H1 (cell line): ENCODE data around the gene SLC16A5. TPM values are rescaled to one million over a fixed set of nuclear protein-coding genes. Genes with fewer than 3 reads are reported as not detected.

Experiments used
- CTCF ChIA-PET: fragments of 300-600 bp; sonication (Branson Sonifier 250); formaldehyde crosslinking; loops from one replicate; lab custom pipeline; 2021; ENCODE audit not compliant: partially characterized antibody; lab: Charles Lee
- POLR2A ChIA-PET: fragments of 300-600 bp; sonication (Branson Sonifier 250); formaldehyde crosslinking; loops from one replicate; lab custom pipeline; 2021; ENCODE audit warnings: inconsistent platforms; ENCODE audit not compliant: partially characterized antibody; lab: Charles Lee
- DNase-seq, 2 experiments: peaks; one replicate each; pipeline versions ENCODE4 v3.0.0 to v3.0.0-alpha.2; 2010 to 2022; ENCODE audit warnings: low spot score in 2 of 2, low read depth in 1 of 2, mixed read lengths in 1 of 2
- FAIRE-seq: peaks from 2 replicates; lab custom pipeline; 2011; peaks lifted over from hg19 to GRCh38; lab: Jason Lieb, UNC
- H2AFZ ChIP-seq: 2 replicates; pipeline ENCODE4 v1.8.1; 2012; ENCODE audit warnings: low read length, inconsistent platforms
- H2AK5ac ChIP-seq: 2 replicates; pipeline ENCODE4 v1.6.1; 2013; ENCODE audit warnings: low read depth, low read length
- H2BK120ac ChIP-seq: replicated peaks from 2 replicates; pipeline ENCODE3; 2013; ENCODE audit warnings: low read depth, low read length, inconsistent platforms
- H2BK12ac ChIP-seq: 2 replicates; pipeline ENCODE4 v1.6.1; 2013; ENCODE audit warnings: low read depth, low read length
- H2BK15ac ChIP-seq: 2 replicates; pipeline ENCODE4 v1.6.1; 2013; ENCODE audit warnings: low read length
- H2BK20ac ChIP-seq: 2 replicates; pipeline ENCODE4 v1.6.1; 2013; ENCODE audit warnings: low read length
- H2BK5ac ChIP-seq: 2 replicates; pipeline ENCODE4 v1.6.1; 2013; ENCODE audit warnings: low read depth, low read length
- H3K14ac ChIP-seq: 2 replicates; pipeline ENCODE4 v1.6.1; 2013; ENCODE audit warnings: inconsistent platforms; ENCODE audit not compliant: insufficient read length
- H3K18ac ChIP-seq: 2 replicates; pipeline ENCODE4 v1.6.1; 2013; ENCODE audit warnings: low read length; ENCODE audit errors: extremely low read depth
- H3K23ac ChIP-seq: 2 replicates; pipeline ENCODE4 v1.6.1; 2013; ENCODE audit warnings: inconsistent platforms; ENCODE audit not compliant: insufficient read length
- H3K23me2 ChIP-seq: 2 replicates; pipeline ENCODE4 v1.6.1; 2013; ENCODE audit warnings: low read depth, low read length
- H3K27ac ChIP-seq: 2 replicates; pipeline ENCODE4 v1.6.1; 2011; ENCODE audit warnings: low read depth, low read length, inconsistent platforms
- H3K27me3 ChIP-seq, 4 experiments: replicated peaks in 1 of 4; 1 replicate in 1 of 4; 2 replicates in 3 of 4; pipeline versions ENCODE4 v1.6.1 to v1.8.1; 2011 to 2013; ENCODE audit warnings: low read length in 3 of 4, mild to moderate bottlenecking in 3 of 4, inconsistent platforms in 2 of 4, mixed read lengths in 2 of 4, moderate library complexity in 1 of 4; ENCODE audit not compliant: control insufficient read depth in 3 of 4, insufficient read depth in 3 of 4; ENCODE audit errors: extremely low read depth in 1 of 4
- H3K36me3 ChIP-seq, 4 experiments: 2 replicates each; pipeline versions ENCODE4 v1.6.1 to v1.8.1; 2011 to 2013; ENCODE audit warnings: mild to moderate bottlenecking in 4 of 4, low read length in 3 of 4, moderate library complexity in 2 of 4, control low read depth in 1 of 4, inconsistent platforms in 1 of 4; ENCODE audit not compliant: insufficient read depth in 4 of 4, control insufficient read depth in 2 of 4
- H3K4ac ChIP-seq: replicated peaks from 2 replicates; pipeline ENCODE3; 2013; ENCODE audit warnings: low read length, low read depth, mixed read lengths, inconsistent platforms; ENCODE audit not compliant: insufficient read length
- H3K4me1 ChIP-seq, 4 experiments: replicated peaks in 1 of 4; 1 replicate in 1 of 4; 2 replicates in 3 of 4; pipeline versions ENCODE4 v1.6.1 to v1.8.1; 2011 to 2013; ENCODE audit warnings: low read length in 3 of 4, inconsistent platforms in 2 of 4, mixed read lengths in 1 of 4; ENCODE audit not compliant: insufficient read depth in 4 of 4, control insufficient read depth in 3 of 4
- H3K4me2 ChIP-seq, 2 experiments: 2 replicates each; pipeline versions ENCODE4 v1.6.1 to v1.8.1; 2011 to 2013; ENCODE audit warnings: low read depth in 2 of 2, low read length in 2 of 2, control low read depth in 1 of 2, inconsistent platforms in 1 of 2, mild to moderate bottlenecking in 1 of 2; ENCODE audit not compliant: insufficient read depth in 1 of 2
- H3K4me3 ChIP-seq, 4 experiments: fragments of 200-600, 300-600 bp in 1 of 4; sonication (generic), shearing (Covaris generic), sonication (Bioruptor Twin) in 1 of 4; 2 replicates each; pipeline versions ENCODE4 v1.5.1 to v1.8.1; 2011 to 2016; ENCODE audit warnings: low read length in 4 of 4, low read depth in 3 of 4, control low read depth in 2 of 4, inconsistent platforms in 2 of 4, mild to moderate bottlenecking in 2 of 4, mixed read lengths in 1 of 4, moderate library complexity in 1 of 4; ENCODE audit not compliant: insufficient read depth in 2 of 4; ENCODE audit errors: extremely low read depth in 1 of 4
- H3K56ac ChIP-seq: replicated peaks from 2 replicates; pipeline ENCODE3; 2013; ENCODE audit warnings: low read depth, mild to moderate bottlenecking, mixed read lengths, low read length, inconsistent platforms; ENCODE audit not compliant: insufficient read length
- H3K79me1 ChIP-seq: 2 replicates; pipeline ENCODE4 v1.6.1; 2013; ENCODE audit warnings: low read depth, low read length, control low read depth
- H3K79me2 ChIP-seq, 2 experiments: 2 replicates each; pipeline versions ENCODE4 v1.6.1 to v1.8.1; 2012 to 2013; ENCODE audit warnings: low read length in 2 of 2, mild to moderate bottlenecking in 2 of 2, inconsistent platforms in 1 of 2; ENCODE audit not compliant: insufficient read depth in 2 of 2, control insufficient read depth in 1 of 2
- H3K9ac ChIP-seq, 4 experiments: replicated peaks in 1 of 4; 1 replicate in 1 of 4; 2 replicates in 3 of 4; pipeline versions ENCODE4 v1.6.1 to v1.8.1; 2011 to 2013; ENCODE audit warnings: low read depth in 3 of 4, low read length in 3 of 4, control low read depth in 2 of 4, mild to moderate bottlenecking in 2 of 4, moderate library complexity in 2 of 4, inconsistent platforms in 1 of 4; ENCODE audit errors: extremely low read depth in 1 of 4
- H3K9me3 ChIP-seq, 2 experiments: 2 replicates each; pipeline versions ENCODE4 v1.6.1 to v1.8.1; 2012 to 2013; ENCODE audit warnings: mild to moderate bottlenecking in 2 of 2, moderate library complexity in 2 of 2, control low read depth in 1 of 2, inconsistent platforms in 1 of 2, low read depth in 1 of 2, low read length in 1 of 2, mixed read lengths in 1 of 2; ENCODE audit not compliant: insufficient read depth in 2 of 2
- H4K20me1 ChIP-seq, 2 experiments: replicated peaks in 1 of 2; 2 replicates each; pipeline versions ENCODE3 to v1.8.1; 2011 to 2013; ENCODE audit warnings: inconsistent platforms in 2 of 2, low read length in 2 of 2, mild to moderate bottlenecking in 1 of 2; ENCODE audit not compliant: insufficient read depth in 2 of 2, control insufficient read depth in 1 of 2
- H4K5ac ChIP-seq: 2 replicates; pipeline ENCODE4 v1.6.1; 2013; ENCODE audit warnings: low read length, low read depth, mixed read lengths, inconsistent platforms; ENCODE audit not compliant: insufficient read length
- H4K8ac ChIP-seq: 2 replicates; pipeline ENCODE4 v1.8.0; 2013; ENCODE audit warnings: mild to moderate bottlenecking, moderate library complexity, low read length, inconsistent platforms; ENCODE audit not compliant: insufficient read depth; ENCODE audit errors: extremely low read depth
- H4K91ac ChIP-seq: replicated peaks from 2 replicates; pipeline ENCODE3; 2013; ENCODE audit warnings: low read length, mixed read lengths, inconsistent platforms; ENCODE audit not compliant: insufficient read length
- ASH2L ChIP-seq: fragments of 200-600, 300-600 bp; sonication (generic); IDR thresholded peaks from one replicate; pipeline ENCODE4 v1.7.1; 2017; ENCODE audit warnings: low read length
- EGR1 ChIP-seq: IDR thresholded peaks from 2 replicates; pipeline ENCODE4 v1.6.1; 2011; ENCODE audit warnings: low read depth, low read length, borderline replicate concordance
- EZH2 ChIP-seq: fragments of 200-600 bp; sonication (generic); IDR thresholded peaks from 2 replicates; pipeline ENCODE4 v1.7.1; 2012; ENCODE audit warnings: low read depth, mild to moderate bottlenecking, moderate library complexity, low read length, inconsistent platforms; ENCODE audit not compliant: severe bottlenecking
- GTF2F1 ChIP-seq: IDR thresholded peaks from 2 replicates; pipeline ENCODE4 v1.6.1; 2012; ENCODE audit warnings: low read depth, low read length, improper control_type of control experiment, borderline replicate concordance
- MAFK ChIP-seq: IDR thresholded peaks from 2 replicates; pipeline ENCODE4 v1.6.1; 2012; ENCODE audit warnings: low read depth, mild to moderate bottlenecking, improper control_type of control experiment, low read length
- RFX5 ChIP-seq: IDR thresholded peaks from 2 replicates; pipeline ENCODE4 v1.6.1; 2011; ENCODE audit warnings: low read depth, low read length, improper control_type of control experiment, borderline replicate concordance
- SIX5 ChIP-seq: IDR thresholded peaks from 2 replicates; pipeline ENCODE4 v1.6.1; 2011; ENCODE audit warnings: mild to moderate bottlenecking, low read depth, low read length
- SP4 ChIP-seq: IDR thresholded peaks from 2 replicates; pipeline ENCODE4 v1.6.1; 2012; ENCODE audit warnings: low read length, inconsistent platforms
- SUZ12 ChIP-seq: fragments of 200-600 bp; sonication (generic); IDR thresholded peaks from 2 replicates; pipeline ENCODE4 v1.6.1; 2012; ENCODE audit warnings: mild to moderate bottlenecking, inconsistent platforms, low read length, moderate library complexity, mixed read lengths
- ZNF274 ChIP-seq: IDR thresholded peaks from 2 replicates; pipeline ENCODE4 v1.7.0; 2012; ENCODE audit warnings: low read length, borderline replicate concordance; ENCODE audit errors: extremely low read depth
- WGBS, 2 experiments: shearing (Covaris generic) in 1 of 2; methylation state at CpG; one replicate each; pipeline versions ENCODE4 v1.1.6 to v1.1.7; 2013 to 2015; ENCODE audit warnings: low lambda C conversion rate in 2 of 2, mixed read lengths in 2 of 2, inconsistent platforms in 1 of 2, low coverage in 1 of 2, missing lambda C conversion rate in 1 of 2; ENCODE audit not compliant: insufficient replicate concordance in 2 of 2, insufficient coverage in 1 of 2, insufficient read length in 1 of 2; ENCODE audit errors: extremely low coverage in 1 of 2, missing lambda C conversion rate in 1 of 2; 5-methylcytosine and 5-hydroxymethylcytosine counted together
- polyA plus RNA-seq, 7 experiments: library from polyadenylated mRNA; depleted of rRNA in 3 of 7; stranded (reverse) in 5 of 7; unstranded in 2 of 7; fragments of >200 nt in 5 of 7; fragments of 200-250 nt in 2 of 7; gene quantifications; 1 replicate in 5 of 7; 2 replicates in 1 of 7; 4 replicates in 1 of 7; pipeline versions ENCODE4 v1.2.1 to v1.2.3, GENCODE V29; 2011 to 2013; ENCODE audit warnings: missing spikeins in 2 of 7, mixed read lengths in 2 of 7
- total RNA-seq: library from RNA; stranded (reverse); fragmentation: NEBNext Ultra II Directional; extraction: Animal tissue kit (Norgen Biotek cat#: 25700); gene quantifications from 2 replicates; pipeline ENCODE4 v1.2.1, GENCODE V29; 2021

The SLC16A5 gene
- total and polyA plus RNA-seq, 2 of the 8 experiments (the other 6 are each of a cell fraction or from before 2014, with no cell fraction given) = 17.1 to 34.7 TPM

DNA sequence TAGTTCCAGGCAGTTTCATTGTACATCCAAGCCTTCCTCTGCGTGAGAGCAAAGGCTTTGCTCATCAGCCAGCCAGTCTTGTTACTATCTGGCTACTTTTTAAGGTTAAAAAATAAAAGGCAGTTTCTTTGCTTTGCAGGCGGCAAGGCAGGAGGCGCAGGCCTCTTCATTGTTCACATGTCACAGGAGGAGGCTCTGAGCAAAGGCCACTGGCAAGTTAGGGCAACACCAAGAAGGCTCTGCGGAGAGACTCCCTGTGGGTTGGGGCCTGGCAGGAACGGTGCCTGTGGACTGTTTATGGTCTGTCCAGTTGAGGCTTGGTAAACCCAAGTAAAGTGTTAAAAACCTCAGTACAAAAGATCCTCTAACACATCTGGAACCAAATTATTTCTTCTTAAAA lies 47.7 kb downstream of the SLC16A5 start:
- Histone ChIP-seq H4K5ac (no peak overlapping the region), H2BK20ac (no peak overlapping the region), H3K23ac (no peak overlapping the region), H2BK15ac (no peak overlapping the region), H3K56ac (no peak overlapping the region), H4K8ac (no peak overlapping the region), H2AFZ (no peak overlapping the region), H2AK5ac (no peak overlapping the region), H4K20me1 (peaks cover 0 to 2% of the 10 kb centered on the region in 2 experiments), H3K4me3 (no peak overlapping the region), H3K36me3 (peaks cover 2 to 48% (median 17%) of the 10 kb centered on the region in 4 experiments; a peak in 7 of 8 replicates), H3K4ac (no peak overlapping the region), H3K79me1 (no peaks in the 10 kb centered on the region), H3K23me2 (peaks cover 3% of the 10 kb centered on the region; the same call in 1 of the 2 replicates), H3K4me1 (peaks cover 0 to 2% (median under 1%) of the 10 kb centered on the region in 4 experiments; a peak in 5 of 7 replicates), H2BK5ac (no peak overlapping the region), H3K4me2 (no peak overlapping the region), H3K9ac (no peak overlapping the region), H3K27ac (no peak overlapping the region), H3K18ac (no peak overlapping the region), H3K27me3 (no peaks in the 10 kb centered on the region), H3K79me2 (peaks cover 0 to 3% of the 10 kb centered on the region in 2 experiments; a peak in 1 of 4 replicates), H2BK12ac (no peak overlapping the region), H4K91ac (no peak overlapping the region), H2BK120ac (no peak overlapping the region), H3K14ac (no peak overlapping the region), H3K9me3 (no peaks in the 10 kb centered on the region)
- POLR2A ChIA-PET = interaction anchor here (0.7 to 13.9 kb wide), 7 partner anchors 10 to 44 kb away, joined by 3 to 134 read pairs (median 10); partner anchors contain the start of genes ARMC7 and JPT1
- WGBS, 2 experiments = 98% methylated on average over 5 of the region's 5 CpGs; no CpG with 5 or more reads in 1 of the 2 experiments
- no peak for DNase-seq
- CTCF ChIA-PET = interaction anchor here (0.6 to 2.3 kb wide), 4 partner anchors 30 to 275 kb away, joined by 3 to 7 read pairs (median 3); no protein-coding TSS in a partner anchor
- no peak for FAIRE-seq
- TF ChIP-seq SP4 (no peak), ZNF274 (no peak), SUZ12 (no peak), EGR1 (no peak), RFX5 (no peak), ASH2L (no peak), SIX5 (no peak), GTF2F1 (no peak), EZH2 (no peak), MAFK (no peak)
